ENCODE results near the gene ZNF714. TPM values are rescaled to one million over a fixed set of nuclear protein-coding genes. Genes with fewer than 3 reads are reported as not detected.

The ZNF714 gene
- 8.8 and 9.3 TPM in 2 replicates for total RNA-seq (2014; rRNA removed)
- Bru-seq, nascent RNA: percentile 67 among the genes with signal in this experiment
- BruChase-seq, experiment 1, labeled RNA remaining after a 6-hour chase: percentile 76 among the genes with signal in this experiment
- percentile 78 among the genes with signal in this experiment for BruChase-seq, experiment 2, labeled RNA remaining after a 2-hour chase
- long read RNA-seq, partial matches to known transcripts: 0 of 5 reads
- long read RNA-seq, other reads (novel, unspliced or antisense): 5 of 5 reads

- H3K36me3 ChIP-seq (ENCODE audit: low read depth, low read length): peaks cover 14% of the 10 kb centered on the region; the same call in 1 of the 2 replicates
- TF ChIP-seq EZH2phosphoT487 (IDR thresholded peaks at IDR 0.05; ENCODE audit: borderline replicate concordance, low read length): no peak
- no peak for TF ChIP-seq EZH2 (IDR thresholded peaks at IDR 0.05; ENCODE audit: low read length, unreplicated experiment)
- no peak for TF ChIP-seq CTCF (conservative IDR thresholded peaks at IDR 0.05; ENCODE audit: low read depth, low read length)
- TSS peak; percentile 42 for BruUV-seq (replicated peaks)
- H3K9ac ChIP-seq (ENCODE audit: low read length): peak within 1 kb of the TSS; percentile 73
- peak within 1 kb of the TSS; percentile 61; the same call in 1 of the 2 replicates for H2AFZ ChIP-seq (ENCODE audit: low read length)
- H3K4me2 ChIP-seq (ENCODE audit: low read length): peak within 1 kb of the TSS; percentile 70
- H3K4me1 ChIP-seq (ENCODE audit: insufficient read depth, low read length): no peaks in the 10 kb centered on the region
- no peaks in the 10 kb centered on the region for H3F3A ChIP-seq (ENCODE audit: low read length, unreplicated experiment)
- ChIA-PET CTCF (no interaction called here), POLR2A (ENCODE audit: unreplicated experiment) (no interaction called here)
- peak within 1 kb of the TSS; percentile 18; the same call in 1 of the 2 replicates for H3K27ac ChIP-seq (ENCODE audit: low read length)
- H3K79me2 ChIP-seq (ENCODE audit: low read length): peaks cover 13% of the 10 kb centered on the region
- no peaks in the 10 kb centered on the region for H3K27me3 ChIP-seq (ENCODE audit: low read length)
- H3K9me2 ChIP-seq (replicated peaks; ENCODE audit: low read length): no peaks in the 10 kb centered on the region
- peak within 1 kb of the TSS; percentile 68 for H3K4me3 ChIP-seq (ENCODE audit: low read length)
- DNase-seq (peak; percentile 76), ATAC-seq (peak; percentile 97)
- intact Hi-C loops (cut with micrococcal nuclease): no loop called here
- H3K9me3 ChIP-seq (ENCODE audit: low read length): no peaks in the 10 kb centered on the region
- no peaks in the 10 kb centered on the region for H4K20me1 ChIP-seq (ENCODE audit: low read length)
These were observed at the start of gene ZNF714 for GRCh38 chr19:21082011-21082975. TSS of gene ZNF714 (plus strand) at chr19:21082203. CDS start at chr19:21098269, 16,066 bp downstream.

- no TSS peak for BruUV-seq (replicated peaks)
- Histone ChIP-seq H3K4me3 (ENCODE audit: low read length) (no peak overlapping the region), H3K36me3 (ENCODE audit: low read depth, low read length) (peaks cover 82% of the 10 kb centered on the region)
These were observed 37.0 kb upstream of the ZNF714 start for GRCh38 chr19:21045028-21045427.

More at GRCh38 chr19:21045028-21045427, 37.0 kb upstream of the ZNF714 start:
- no peak overlapping the region for H2AFZ ChIP-seq (ENCODE audit: low read length)
- H3K4me1 ChIP-seq (ENCODE audit: insufficient read depth, low read length): no peaks in the 10 kb centered on the region
- no peaks in the 10 kb centered on the region for H4K20me1 ChIP-seq (ENCODE audit: low read length)
- H3K27ac ChIP-seq (ENCODE audit: low read length): no peak overlapping the region
- H3K9me2 ChIP-seq (replicated peaks; ENCODE audit: low read length): no peaks in the 10 kb centered on the region
- DNase-seq (no peak), ATAC-seq (no peak)
- no peak overlapping the region for H3K9ac ChIP-seq (ENCODE audit: low read length)
- TF ChIP-seq CTCF (conservative IDR thresholded peaks at IDR 0.05; ENCODE audit: low read depth, low read length) (no peak), EZH2 (IDR thresholded peaks at IDR 0.05; ENCODE audit: low read length, unreplicated experiment) (no peak), EZH2phosphoT487 (IDR thresholded peaks at IDR 0.05; ENCODE audit: borderline replicate concordance, low read length) (no peak)
- no peak overlapping the region for H3K4me2 ChIP-seq (ENCODE audit: low read length)
- peaks cover 32% of the 10 kb centered on the region for H3K79me2 ChIP-seq (ENCODE audit: low read length)
- 0 out of 2 replicates have a peak, but pooled peaks cover 16% of the 10 kb centered on the region for H3K9me3 ChIP-seq (ENCODE audit: low read length)
- CTCF ChIA-PET: no interaction called here
- intact Hi-C loops (cut with micrococcal nuclease): no loop called here
- H3K27me3 ChIP-seq (ENCODE audit: low read length): no peaks in the 10 kb centered on the region
- POLR2A ChIA-PET (ENCODE audit: unreplicated experiment): no interaction called here
- no peaks in the 10 kb centered on the region for H3F3A ChIP-seq (ENCODE audit: low read length, unreplicated experiment)

All from PC-3 (cell line).